Measurements from ENCODE around the gene APOL3. TPM values are rescaled to one million over a fixed set of nuclear protein-coding genes. Genes with fewer than 3 reads are reported as not detected.
"Not testable (repeated sequence)": the region's sequence is repeated elsewhere in the genome, so short reads cannot be mapped to it uniquely, and the experiment has no call there.

APOL3 gene
- total RNA-seq, 1 experiment from 2014 or later: not detected

GRCh38 chr22:36192542-36192941 lies 32.0 kb upstream of the APOL3 start:
- Histone ChIP-seq H3K9me3 (ENCODE audit: low read length) (no peaks in the 10 kb centered on the region), H3K27me3 (ENCODE audit: low read length) (no peaks in the 10 kb centered on the region), H4K20me1 (ENCODE audit: low read length) (no peaks in the 10 kb centered on the region), H3K36me3 (ENCODE audit: low read depth, low read length) (no peaks in the 10 kb centered on the region; the same call in 1 of the 2 replicates), H3F3A (ENCODE audit: low read length, unreplicated experiment) (no peaks in the 10 kb centered on the region), H3K9me2 (replicated peaks; ENCODE audit: low read length) (no peaks in the 10 kb centered on the region), H3K27ac (ENCODE audit: low read length) (no peak overlapping the region), H3K4me3 (ENCODE audit: low read length) (no peak overlapping the region), H3K4me1 (ENCODE audit: insufficient read depth, low read length) (no peaks in the 10 kb centered on the region), H2AFZ (ENCODE audit: low read length) (no peak overlapping the region), H3K4me2 (ENCODE audit: low read length) (no peak overlapping the region), H3K79me2 (ENCODE audit: low read length) (no peaks in the 10 kb centered on the region), H3K9ac (ENCODE audit: low read length) (no peak overlapping the region)
- DNase-seq (no peak), ATAC-seq (no peak)
- BruUV-seq (replicated peaks): no TSS peak
- ChIA-PET POLR2A (ENCODE audit: unreplicated experiment) (no interaction called here), CTCF (no interaction called here)
- TF ChIP-seq EZH2phosphoT487 (IDR thresholded peaks at IDR 0.05; ENCODE audit: borderline replicate concordance, low read length): no peak
- TF ChIP-seq CTCF (conservative IDR thresholded peaks at IDR 0.05; ENCODE audit: low read depth, low read length): no peak
- no peak for TF ChIP-seq EZH2 (IDR thresholded peaks at IDR 0.05; ENCODE audit: low read length, unreplicated experiment)
- intact Hi-C loops (cut with micrococcal nuclease): no loop called here

GRCh38 chr22:36191106-36191836 lies 30.7 kb upstream of the APOL3 start:
- ChIA-PET CTCF (no interaction called here), POLR2A (ENCODE audit: unreplicated experiment) (no interaction called here)
- Histone ChIP-seq H3K27me3 (ENCODE audit: low read length) (no peaks in the 10 kb centered on the region), H3K9me2 (replicated peaks; ENCODE audit: low read length) (no peaks in the 10 kb centered on the region), H3K9me3 (ENCODE audit: low read length) (no peaks in the 10 kb centered on the region), H3K27ac (ENCODE audit: low read length) (no peak overlapping the region), H3K4me1 (ENCODE audit: insufficient read depth, low read length) (no peaks in the 10 kb centered on the region), H3F3A (ENCODE audit: low read length, unreplicated experiment) (no peaks in the 10 kb centered on the region), H3K9ac (ENCODE audit: low read length) (no peak overlapping the region), H3K36me3 (ENCODE audit: low read depth, low read length) (no peaks in the 10 kb centered on the region; the same call in 1 of the 2 replicates), H3K4me2 (ENCODE audit: low read length) (no peak overlapping the region), H2AFZ (ENCODE audit: low read length) (no peak overlapping the region), H3K79me2 (ENCODE audit: low read length) (no peaks in the 10 kb centered on the region), H4K20me1 (ENCODE audit: low read length) (no peaks in the 10 kb centered on the region), H3K4me3 (ENCODE audit: low read length) (no peak overlapping the region)
- TF ChIP-seq EZH2phosphoT487 (IDR thresholded peaks at IDR 0.05; ENCODE audit: borderline replicate concordance, low read length) (no peak), EZH2 (IDR thresholded peaks at IDR 0.05; ENCODE audit: low read length, unreplicated experiment) (no peak), CTCF (conservative IDR thresholded peaks at IDR 0.05; ENCODE audit: low read depth, low read length) (no peak)
- intact Hi-C loops (cut with micrococcal nuclease): no loop called here
- no peak for ATAC-seq
- DNase-seq: no peak
- BruUV-seq (replicated peaks): no TSS peak

- H3K4me2 ChIP-seq (ENCODE audit: low read length); H3K9me3 ChIP-seq (ENCODE audit: low read length); POLR2A ChIA-PET (ENCODE audit: unreplicated experiment); CTCF ChIA-PET; H3K4me1 ChIP-seq (ENCODE audit: insufficient read depth, low read length); H2AFZ ChIP-seq (ENCODE audit: low read length); H3F3A ChIP-seq (ENCODE audit: low read length, unreplicated experiment); H3K9me2 ChIP-seq (replicated peaks; ENCODE audit: low read length); intact Hi-C loops (cut with micrococcal nuclease); H3K27ac ChIP-seq (ENCODE audit: low read length); BruUV-seq (replicated peaks); H4K20me1 ChIP-seq (ENCODE audit: low read length); H3K79me2 ChIP-seq (ENCODE audit: low read length); H3K9ac ChIP-seq (ENCODE audit: low read length); H3K36me3 ChIP-seq (ENCODE audit: low read depth, low read length); DNase-seq; H3K27me3 ChIP-seq (ENCODE audit: low read length); H3K4me3 ChIP-seq (ENCODE audit: low read length); ATAC-seq: not testable (repeated sequence)
Measured at GRCh38 chr22:36187862-36188261, 27.3 kb upstream of the APOL3 start.
